ENCODE data around the gene COCH.
"Not testable (repeated sequence)": the region's sequence is repeated elsewhere in the genome, so short reads cannot be mapped to it uniquely, and the experiment has no call there.

Gene COCH

GRCh38 chr14:30921305-30921704 is 46.9 kb downstream of the COCH start:
- in situ Hi-C loops (cut with MboI; ENCODE audit: low sequenced_read_pairs) = no loop called here

- in situ Hi-C loops (cut with MboI; ENCODE audit: low sequenced_read_pairs) = no loop called here
Observed at GRCh38 chr14:30921788-30922187, 47.4 kb downstream of the COCH start.

GRCh38 chr14:30925254-30925653 is 50.9 kb downstream of the COCH start:
- in situ Hi-C loops (cut with MboI; ENCODE audit: low sequenced_read_pairs) = no loop called here

- in situ Hi-C loops (cut with MboI; ENCODE audit: low sequenced_read_pairs) = no loop called here
Observed at GRCh38 chr14:30928462-30928861, 54.1 kb downstream of the COCH start.

- in situ Hi-C loops (cut with MboI; ENCODE audit: low sequenced_read_pairs) = not testable (repeated sequence)
Observed at GRCh38 chr14:30933937-30934336, 59.6 kb downstream of the COCH start.

- in situ Hi-C loops (cut with MboI; ENCODE audit: low sequenced_read_pairs) = no loop called here
Observed at GRCh38 chr14:30935445-30935844, 61.1 kb downstream of the COCH start.

GRCh38 chr14:30938617-30939016 is 64.3 kb downstream of the COCH start:
- in situ Hi-C loops (cut with MboI; ENCODE audit: low sequenced_read_pairs) = no loop called here
